NCI-H2227 (cell line): ENCODE data around the gene WFDC1.
A peak's percentile ranks its signal among the peaks of the same experiment; 100 is the strongest.

Experiments used
- DNase-seq: peaks from one replicate; lab custom pipeline; 2025; ENCODE audit not compliant: unreplicated experiment; lab: John Stamatoyannopoulos, UW

The WFDC1 gene

DNA sequence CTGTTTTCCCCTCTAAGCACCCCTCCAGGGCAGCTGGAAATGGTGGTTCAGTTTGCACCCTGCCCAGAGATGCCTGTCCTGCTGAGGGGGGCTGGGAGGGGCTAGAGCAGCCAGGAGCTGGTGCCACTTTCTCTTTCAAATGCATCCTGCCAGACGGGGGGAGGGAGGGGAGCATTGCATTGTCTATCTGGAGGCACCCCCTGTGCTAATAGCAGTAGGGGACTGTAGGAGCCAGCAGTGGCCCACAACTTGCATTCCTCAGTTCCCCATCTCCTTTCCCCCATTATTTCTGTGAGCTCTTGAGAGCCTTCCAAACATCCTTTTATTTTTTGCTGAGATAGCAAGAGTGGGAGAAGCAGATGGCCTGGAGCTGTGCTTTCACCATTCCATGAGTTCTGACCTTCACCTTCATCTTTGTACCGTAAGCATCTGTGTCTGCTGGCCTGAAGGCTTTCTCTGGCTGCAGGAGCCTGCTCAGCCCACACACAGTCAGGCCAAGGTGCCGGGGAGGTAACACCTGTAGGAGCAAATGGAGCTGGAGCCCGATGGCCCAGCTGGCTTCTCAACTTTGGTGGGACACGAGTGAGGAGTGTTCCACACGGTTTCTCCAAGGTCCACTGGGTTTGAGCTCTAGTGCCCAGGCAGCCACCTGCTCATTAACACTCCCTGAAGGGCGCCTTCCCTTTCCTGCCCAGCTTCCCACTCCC is 5.2 kb downstream of the WFDC1 start:
- no peak for DNase-seq

DNA sequence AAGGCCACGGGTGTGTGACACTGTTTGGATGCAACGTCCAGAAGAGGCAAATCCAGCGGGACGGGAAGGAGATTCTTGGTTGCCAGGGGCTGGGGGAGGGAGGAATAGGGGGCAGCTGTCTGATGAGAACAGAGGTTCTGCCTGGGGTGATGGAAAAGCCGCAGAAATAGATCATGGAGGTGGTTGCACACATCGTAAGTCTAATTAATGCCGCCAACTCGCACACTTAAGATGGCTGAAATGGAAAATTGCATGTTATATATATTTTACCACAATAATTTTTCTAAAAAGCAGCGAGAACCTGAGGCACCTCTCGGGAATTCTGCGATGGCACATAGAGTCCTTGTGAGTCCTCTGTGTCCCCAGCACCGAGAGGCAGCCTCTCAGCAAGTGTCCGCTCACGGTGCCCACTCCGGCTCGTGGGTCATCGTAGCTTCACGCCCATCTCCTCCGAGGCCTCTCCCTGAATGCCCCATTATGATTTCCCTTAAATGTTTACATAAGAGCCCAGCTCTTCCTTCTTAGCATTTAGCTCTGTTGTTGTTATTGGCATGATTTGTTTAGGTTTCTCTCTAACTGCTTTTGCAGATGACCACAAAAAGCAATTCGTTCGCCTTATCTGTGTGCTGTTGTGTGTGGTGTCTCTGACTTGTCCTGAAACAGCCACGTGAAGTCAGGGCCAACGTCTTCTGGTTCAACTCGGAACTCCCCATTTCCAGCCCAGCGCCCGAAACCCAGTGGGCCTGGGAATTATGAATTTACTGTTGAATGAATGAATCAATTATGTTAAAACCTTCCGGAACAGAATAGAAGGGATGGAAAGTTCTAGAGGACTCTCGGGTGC is 7.7 kb downstream of the WFDC1 start:
- DNase-seq = no peak

DNA sequence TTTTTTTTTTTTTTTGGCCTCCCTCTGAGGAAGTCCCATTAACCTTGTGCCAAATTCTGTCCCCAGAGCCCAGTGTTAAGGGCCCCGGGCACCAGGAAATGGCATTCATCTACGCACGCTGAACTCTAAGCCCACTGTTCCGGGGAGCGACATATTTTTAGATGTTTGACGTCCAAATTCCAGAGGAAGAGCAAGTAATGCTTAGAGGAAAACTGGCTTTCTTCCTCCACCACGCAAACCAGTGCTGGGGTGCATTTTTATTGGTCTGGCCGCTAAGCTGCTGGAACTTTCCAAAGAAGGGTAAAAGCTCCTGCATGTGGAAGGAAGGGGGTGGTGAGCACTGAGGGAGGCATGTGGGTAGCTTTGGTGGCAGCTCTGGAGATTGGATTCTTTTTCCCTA is 8.3 kb downstream of the WFDC1 start:
- no peak for DNase-seq

DNA sequence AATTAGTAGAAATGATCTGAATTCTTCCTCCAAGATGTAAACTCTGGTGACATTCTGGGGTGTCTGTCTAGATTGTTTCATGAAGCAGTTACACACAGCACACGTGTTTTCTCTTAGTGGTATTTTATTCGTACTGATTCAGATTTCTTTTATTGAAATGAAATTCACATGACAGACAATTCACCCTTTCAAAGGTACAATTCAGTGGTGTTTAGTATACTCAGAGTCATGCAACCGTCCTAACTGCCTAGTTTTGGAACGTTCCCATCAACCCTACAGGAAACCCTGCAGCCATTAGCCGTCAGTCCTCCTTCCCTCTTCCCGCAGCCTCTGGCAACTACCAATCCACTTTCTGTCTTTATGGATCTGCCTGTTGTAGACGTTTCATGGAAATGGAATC is 8.8 kb downstream of the WFDC1 start:
- no peak for DNase-seq

DNA sequence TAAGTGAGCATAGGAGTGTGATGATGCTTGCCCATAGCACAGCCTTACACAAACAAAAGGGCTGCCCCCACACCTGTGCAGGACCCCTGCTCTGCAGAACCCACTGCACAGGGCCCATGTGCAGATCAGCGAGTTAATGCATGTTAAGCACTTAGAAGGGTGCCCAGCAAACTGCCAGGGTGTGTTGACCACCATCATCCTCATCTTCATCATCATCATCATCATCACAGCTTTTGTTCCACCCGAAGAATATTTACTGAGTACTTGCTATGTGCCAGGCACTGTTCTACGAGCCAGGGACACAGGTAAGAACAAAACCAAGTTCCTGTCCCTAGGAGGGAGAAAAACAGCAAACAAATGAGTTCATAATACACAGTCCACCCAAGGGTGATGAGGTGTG is 11.9 kb downstream of the WFDC1 start:
- no peak for DNase-seq

DNA sequence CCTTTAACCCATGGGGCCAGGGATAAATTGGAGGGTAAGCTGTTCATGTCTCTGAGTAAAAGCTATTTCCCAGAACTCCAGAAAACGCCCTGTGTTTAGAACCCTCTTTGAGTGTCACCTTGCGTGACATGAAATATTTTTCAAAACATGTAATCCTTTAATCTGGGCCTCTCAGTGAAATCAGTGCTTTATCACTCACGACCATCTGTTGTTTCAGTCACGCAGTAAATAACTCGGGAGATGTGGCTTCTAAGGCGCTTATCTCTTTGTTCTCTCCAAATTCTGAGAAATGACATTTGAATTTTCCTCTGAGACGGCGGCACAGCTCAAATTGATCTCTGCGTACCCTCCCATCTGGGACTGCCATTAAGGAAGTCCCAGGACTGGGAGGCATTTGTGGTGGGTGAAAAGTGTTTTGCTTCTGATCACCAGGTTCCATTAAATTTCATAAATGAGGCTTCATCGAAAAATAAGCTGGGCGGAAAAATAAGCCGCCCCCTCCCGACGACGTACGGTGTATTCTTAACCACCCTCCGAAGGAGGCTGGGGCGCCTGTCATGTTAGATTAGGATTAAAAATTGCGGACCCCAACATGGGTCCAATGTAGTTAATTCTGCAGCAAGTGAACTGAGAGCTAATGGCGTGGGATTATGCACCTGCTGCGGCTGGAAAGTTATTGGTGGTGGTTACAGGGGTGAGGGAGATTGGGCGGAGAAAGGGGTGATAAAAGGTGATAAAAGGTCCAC is 12.7 kb downstream of the WFDC1 start:
- DNase-seq = no peak

DNA sequence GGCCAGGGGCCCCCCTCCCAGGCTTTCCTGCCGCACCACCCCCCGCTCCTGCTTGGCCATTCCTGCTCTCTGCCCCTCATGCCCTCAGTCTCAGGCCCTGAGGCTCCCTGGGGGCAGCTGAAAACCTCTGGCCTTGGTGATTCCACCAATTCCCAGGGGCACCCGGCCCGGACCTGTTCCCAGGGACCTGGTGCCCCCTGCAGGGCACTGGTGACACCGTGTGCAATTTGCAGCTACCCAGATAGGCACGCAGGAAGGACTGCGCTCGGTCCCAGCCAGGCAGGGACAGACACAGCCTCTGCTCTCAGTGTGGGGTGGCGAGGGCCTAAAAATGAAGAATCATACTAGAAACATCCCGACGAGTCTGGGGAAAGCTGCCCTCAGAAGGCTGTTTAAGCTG is 13.4 kb downstream of the WFDC1 start:
- DNase-seq = peak; percentile 3

DNA sequence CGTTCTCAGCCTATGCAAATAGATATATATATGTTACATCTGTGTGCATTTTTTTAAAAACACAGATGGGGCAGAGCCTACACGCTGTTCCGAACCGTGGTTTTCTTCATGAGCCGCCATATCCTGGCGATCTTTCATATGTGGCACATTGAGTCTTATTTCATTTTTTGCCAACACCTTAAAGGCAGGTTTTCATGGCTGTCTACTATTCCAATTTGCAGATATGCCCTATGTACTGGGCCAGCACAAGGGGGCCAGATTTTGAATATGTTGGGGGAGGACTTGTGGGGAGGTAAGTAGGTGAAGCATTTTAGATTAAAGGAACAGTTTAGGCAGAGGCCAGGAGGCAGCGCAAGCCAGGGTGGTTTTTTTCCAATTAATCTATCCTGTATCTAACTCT is 16.0 kb downstream of the WFDC1 start:
- DNase-seq = no peak

DNA sequence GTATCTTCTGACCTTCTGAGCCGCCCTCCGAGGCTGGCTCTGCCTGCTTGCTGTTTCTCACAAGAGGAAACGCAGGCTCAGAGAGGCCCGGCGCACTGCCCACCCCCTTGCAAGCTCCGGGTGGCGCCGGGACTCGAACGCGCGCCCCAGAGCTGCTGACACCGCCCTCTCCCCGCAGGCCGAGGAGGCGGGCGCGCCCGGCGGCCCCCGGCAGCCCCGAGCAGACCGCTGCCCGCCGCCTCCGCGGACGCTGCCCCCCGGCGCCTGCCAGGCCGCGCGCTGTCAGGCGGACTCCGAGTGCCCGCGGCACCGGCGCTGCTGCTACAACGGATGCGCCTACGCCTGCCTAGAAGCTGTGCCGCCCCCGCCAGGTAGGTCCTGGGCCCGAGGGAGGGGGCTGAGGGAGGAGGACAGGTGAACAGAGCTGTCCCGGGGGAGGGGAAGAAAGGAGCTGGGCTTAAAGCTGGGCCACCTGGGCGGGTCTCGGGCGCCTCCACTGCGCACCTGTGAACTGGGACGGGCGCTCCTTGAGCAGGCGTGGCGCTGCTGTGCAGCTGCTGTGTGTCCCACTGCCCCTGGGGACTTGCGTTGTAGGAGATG is 18.2 kb downstream of the WFDC1 start:
- peak; percentile 19 for DNase-seq

DNA sequence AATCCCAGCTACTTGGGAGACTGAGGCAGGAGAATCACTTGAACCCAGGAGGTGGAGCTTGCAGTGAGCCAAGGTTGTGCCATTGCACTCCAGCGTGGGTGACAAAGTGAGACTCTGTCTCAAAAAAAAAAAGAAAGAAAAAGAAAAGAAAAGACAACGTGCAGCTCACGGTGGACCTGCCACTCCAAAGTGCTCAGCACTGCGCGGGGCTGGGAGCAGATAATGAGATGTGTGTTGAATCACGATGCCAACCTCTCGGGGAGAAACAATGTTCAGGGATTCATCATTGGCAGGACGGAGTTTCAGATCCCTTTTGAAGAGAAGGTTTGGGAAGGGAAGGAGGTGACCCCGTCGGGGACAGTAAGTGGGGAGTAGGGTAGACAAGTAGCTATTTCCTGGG is 19.2 kb downstream of the WFDC1 start:
- DNase-seq = peak; percentile 34

DNA sequence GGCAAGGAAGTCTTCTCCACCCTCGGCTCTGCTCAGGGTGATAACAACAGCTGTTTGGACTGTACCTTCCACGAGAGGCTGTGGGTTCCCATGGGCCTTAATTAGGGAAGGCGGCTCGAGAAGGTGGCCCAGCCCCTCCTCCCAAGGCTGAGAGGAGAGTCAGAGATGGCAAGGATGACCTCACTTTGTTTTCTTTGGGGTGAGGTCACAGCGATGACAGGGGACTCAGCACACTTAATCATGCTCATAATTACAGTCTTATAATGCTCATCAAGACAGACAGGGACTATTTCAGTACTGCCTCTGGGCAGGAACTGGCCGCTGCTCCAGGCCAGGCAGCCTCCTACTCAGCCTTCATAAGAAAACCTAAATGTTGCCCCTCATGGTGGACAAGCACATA is 19.7 kb downstream of the WFDC1 start:
- DNase-seq = peak; percentile 51

DNA sequence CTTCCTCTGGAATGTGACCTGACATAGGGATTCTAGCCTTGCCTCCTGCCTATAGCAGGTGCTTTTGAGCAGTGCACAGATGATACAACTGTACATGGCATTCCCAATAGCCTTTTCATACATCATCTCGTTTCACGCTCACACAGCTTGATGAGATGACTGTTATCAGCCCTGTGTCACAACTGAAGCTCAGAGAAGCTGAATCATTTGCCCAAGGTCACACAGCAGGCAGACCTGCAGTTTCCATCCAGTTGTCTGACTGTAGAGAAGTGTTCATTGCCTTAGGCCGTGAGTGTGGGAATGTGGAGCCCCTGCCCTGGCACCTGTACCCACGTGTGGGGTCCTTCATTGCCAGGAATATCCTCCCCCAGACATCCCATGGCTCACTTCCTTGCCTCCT is 20.1 kb downstream of the WFDC1 start:
- DNase-seq = no peak

DNA sequence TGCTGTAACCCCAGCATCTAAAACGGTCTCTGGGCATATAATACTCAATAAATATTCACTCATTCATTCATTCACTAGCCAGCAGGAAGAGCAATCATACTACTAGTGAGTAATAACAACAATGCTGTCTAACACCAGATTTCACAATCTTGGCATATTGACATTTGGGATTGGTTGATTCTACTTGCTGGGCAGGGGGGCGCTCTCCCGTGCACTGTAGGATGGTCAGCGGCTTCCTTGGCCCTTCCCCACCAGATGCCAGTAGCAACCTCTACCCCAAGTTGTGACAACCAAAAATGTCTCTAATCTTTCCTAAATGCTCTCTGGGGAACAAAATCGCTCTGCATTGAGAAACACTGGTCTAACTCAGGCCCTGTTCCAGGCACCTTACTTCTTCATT is 20.7 kb downstream of the WFDC1 start:
- DNase-seq = no peak

DNA sequence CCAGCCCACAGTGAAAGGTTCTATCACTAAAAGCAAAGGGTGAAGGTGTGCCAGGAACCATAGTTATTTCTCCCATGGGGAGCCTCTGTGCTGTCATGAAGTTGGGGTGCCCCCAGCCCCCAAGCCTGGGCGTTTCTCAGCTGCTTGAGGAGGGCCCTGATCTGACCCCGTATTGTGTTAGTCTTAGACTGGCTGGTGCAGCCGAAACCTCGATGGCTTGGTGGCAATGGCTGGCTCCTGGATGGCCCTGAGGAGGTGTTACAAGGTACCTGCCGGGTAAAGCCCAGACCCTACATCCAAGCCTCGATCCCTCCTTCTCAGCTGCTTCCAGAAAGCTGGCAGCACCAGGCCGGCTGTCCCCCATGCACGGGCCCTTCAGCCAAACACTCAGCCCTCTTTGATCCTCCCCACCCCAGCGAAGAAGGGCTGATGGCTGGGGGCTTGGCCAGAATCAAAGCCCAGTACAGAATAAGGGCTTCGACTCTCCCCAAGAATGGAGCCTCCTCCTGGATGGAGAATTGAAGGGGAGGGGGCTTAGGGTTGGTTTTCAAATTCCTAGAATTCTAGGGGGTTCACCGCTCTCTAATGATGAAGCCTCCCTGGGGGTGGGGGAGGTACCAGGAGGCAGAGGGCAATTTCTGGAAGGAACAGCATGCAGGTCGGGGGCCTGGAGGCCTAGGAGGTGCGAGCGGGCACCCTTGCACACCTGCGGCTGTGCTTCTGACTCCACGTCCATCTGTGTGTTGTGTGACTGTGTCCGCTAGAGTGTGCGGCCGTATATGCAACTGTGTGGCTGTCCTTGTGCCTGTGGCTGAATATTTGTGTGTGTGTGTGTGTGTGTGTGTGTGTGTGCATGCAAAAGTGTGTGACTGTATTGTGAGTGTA is 23.7 kb downstream of the WFDC1 start:
- DNase-seq = no peak

DNA sequence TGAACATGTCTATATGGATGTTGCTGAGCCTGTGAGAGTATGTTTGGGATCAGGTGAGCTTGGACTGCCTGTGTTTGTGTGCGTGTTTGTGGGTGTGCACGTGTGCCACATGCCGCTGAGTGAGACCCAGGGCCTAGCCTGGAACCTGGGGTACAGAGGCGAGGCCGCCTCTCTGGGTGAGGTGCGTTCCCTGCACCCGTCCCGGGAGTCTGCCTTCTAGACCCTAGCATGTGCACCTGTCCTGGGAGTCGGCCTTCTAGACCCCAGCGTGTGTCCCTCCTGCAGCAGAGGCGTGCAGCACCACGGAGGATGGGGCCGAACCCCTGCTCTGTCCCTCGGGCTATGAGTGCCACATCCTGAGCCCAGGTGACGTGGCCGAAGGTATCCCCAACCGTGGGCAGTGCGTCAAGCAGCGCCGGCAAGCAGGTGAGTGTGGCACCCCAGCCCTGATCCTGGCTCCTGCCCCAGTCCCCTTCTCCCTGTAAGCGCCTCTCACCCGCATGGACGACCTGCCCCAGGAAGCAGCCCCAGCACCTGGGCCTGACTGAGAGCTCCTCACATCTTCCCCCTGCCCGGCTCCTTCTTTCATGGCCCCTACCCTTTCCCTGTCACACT is 24.6 kb downstream of the WFDC1 start:
- no peak for DNase-seq

DNA sequence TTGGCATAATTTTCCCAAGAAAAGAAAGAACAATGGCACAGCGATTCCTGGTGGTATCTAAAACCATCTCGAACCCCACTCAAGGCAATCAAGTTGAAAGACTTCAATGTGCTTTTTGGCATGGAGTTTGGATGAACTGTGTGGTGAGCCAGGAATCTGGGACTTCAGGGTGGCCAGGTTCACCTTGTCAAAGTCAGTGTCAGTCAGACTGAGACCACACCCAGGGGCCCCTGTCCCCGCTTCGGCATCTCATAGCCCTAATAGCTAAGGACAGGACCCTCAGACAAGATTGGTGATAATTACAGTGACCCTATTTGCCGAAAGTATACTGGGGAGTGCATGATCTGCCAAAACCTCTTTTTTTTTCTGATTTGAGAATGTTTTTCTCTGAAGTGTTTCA is 25.8 kb downstream of the WFDC1 start:
- DNase-seq = no peak

DNA sequence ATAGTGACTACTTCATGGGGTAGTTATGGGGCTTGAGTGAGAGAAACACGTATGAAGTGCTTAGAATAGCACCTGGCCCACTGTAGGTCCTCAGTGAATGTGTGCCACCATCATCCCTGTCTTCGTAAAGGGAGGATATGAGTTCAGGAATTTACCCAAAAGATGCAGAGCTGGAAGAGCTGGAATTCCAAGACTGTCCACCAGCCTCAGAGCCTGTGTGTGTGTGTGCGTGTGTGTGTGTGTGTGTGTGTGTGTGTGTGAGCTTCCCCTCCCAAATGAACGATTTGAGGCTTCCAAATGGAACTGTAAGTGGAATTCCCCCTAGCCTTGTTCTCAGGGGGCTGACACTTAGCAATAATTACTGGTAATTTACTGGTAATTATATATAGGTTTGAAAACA is 27.3 kb downstream of the WFDC1 start:
- DNase-seq = no peak

DNA sequence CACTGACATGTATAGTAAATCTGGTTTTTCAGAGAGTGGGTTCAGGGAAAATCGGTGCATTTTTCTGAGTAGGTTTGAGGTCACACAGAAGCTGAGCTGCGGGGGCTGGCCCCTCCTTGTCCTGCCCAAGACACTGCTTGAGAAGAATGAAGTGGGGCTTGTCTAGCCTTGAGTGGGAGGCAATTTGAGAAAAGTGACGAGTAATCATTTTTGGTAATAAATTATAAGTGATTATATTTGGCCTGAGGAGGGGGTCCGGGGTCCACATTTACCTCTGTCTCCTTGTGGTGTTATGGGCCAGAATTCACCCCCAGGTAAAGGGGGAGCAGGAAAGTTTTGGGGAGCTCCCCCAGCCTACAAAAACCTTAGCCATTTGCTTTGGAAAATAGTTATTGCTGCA is 28.1 kb downstream of the WFDC1 start:
- DNase-seq = no peak

DNA sequence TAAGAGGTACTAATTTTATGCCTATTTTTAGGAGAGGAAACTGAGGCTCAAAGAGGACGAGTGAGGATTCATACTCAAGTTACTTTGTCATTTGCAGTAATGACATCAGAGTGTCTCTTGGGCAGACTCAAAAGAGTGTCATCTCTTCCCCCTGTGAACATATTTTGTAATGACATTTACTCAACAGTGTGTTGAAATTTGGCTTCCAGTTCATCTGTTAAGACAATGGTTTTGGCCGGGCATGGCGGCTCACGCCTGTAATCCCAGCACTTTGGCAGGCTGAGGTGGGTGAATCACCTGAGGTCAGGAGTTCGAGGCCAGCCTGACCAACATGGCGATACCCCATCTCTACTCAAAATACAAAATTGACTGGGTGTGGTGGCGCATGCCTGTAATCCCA is 28.9 kb downstream of the WFDC1 start:
- no peak for DNase-seq
